Choroid plexus epithelial cell (primary cell): ENCODE results near the gene ASIC2.

Source experiments
- DNase-seq: peaks from one replicate; pipeline ENCODE4 v3.0.0-alpha.2; 2010; ENCODE audit warnings: low read depth
- H3K4me3 ChIP-seq: 2 replicates; pipeline ENCODE4 v1.5.1; 2011; ENCODE audit warnings: low read depth, mild to moderate bottlenecking, control low read depth, low read length, moderate library complexity
- CTCF ChIP-seq: conservative IDR thresholded peaks from 2 replicates; pipeline ENCODE4 v1.5.1; 2011; ENCODE audit warnings: low read depth, mild to moderate bottlenecking, control low read depth, inconsistent platforms, low read length, moderate library complexity

The ASIC2 gene

GRCh38 chr17:33079201-33079600 is 213.9 kb downstream of the ASIC2 start:
- no peak for TF ChIP-seq CTCF
- no peak for DNase-seq
- H3K4me3 ChIP-seq, result no peak overlapping the region

- H3K4me3 ChIP-seq, result no peak overlapping the region
- DNase-seq, result no peak
- no peak for TF ChIP-seq CTCF
These were observed 216.1 kb downstream of the ASIC2 start for GRCh38 chr17:33076979-33077378.

GRCh38 chr17:33073416-33073815 is 219.7 kb downstream of the ASIC2 start:
- no peak overlapping the region for H3K4me3 ChIP-seq
- no peak for TF ChIP-seq CTCF
- no peak for DNase-seq

GRCh38 chr17:33072421-33073161 is 220.5 kb downstream of the ASIC2 start:
- H3K4me3 ChIP-seq, result no peak overlapping the region
- no peak for TF ChIP-seq CTCF
- DNase-seq, result no peak

- H3K4me3 ChIP-seq, result no peak overlapping the region
- no peak for DNase-seq
- no peak for TF ChIP-seq CTCF
These were observed 221.4 kb downstream of the ASIC2 start for GRCh38 chr17:33071656-33072055.

GRCh38 chr17:33057564-33057963 is 235.5 kb downstream of the ASIC2 start:
- TF ChIP-seq CTCF, result no peak
- no peak for DNase-seq
- no peak overlapping the region for H3K4me3 ChIP-seq
